A549 (cell line): ENCODE data around the gene ANKHD1. TPM values are rescaled to one million over a fixed set of nuclear protein-coding genes. Genes with fewer than 3 reads are reported as not detected.

Experiments used
- ATAC-seq, 2 experiments: fragments of 200-7000 bp in 1 of 2; fragments of >200 bp in 1 of 2; cut with Nextera tagmentation in 1 of 2; cut with Tn5 transposase in 1 of 2; 3 replicates each; pipeline versions ENCODE4 v1.8.0 to v1.9.1; 2018 to 2020; ENCODE audit warnings: mild to moderate bottlenecking in 1 of 2, moderate library complexity in 1 of 2
- CTCF ChIA-PET: fragments of 300-600 bp; sonication (Branson Sonifier 250); formaldehyde crosslinking; extraction: SDS; loops from one replicate; lab custom pipeline; 2021; ENCODE audit warnings: antibody characterized with exemption, inconsistent platforms; lab: Yijun Ruan, JAX
- POLR2A ChIA-PET: fragments of 350-600 bp; formaldehyde crosslinking; extraction: SDS; loops from one replicate; lab custom pipeline; 2021; ENCODE audit warnings: antibody characterized with exemption, inconsistent platforms; lab: Yijun Ruan, JAX
- DNase-seq, 2 experiments: peaks; one replicate each; pipeline versions ENCODE4 v3.0.0 to v3.0.0-alpha.2; 2011 to 2016; ENCODE audit warnings: low read depth in 1 of 2, low spot score in 1 of 2
- FAIRE-seq: peaks from 2 replicates; lab custom pipeline; 2011; peaks lifted over from hg19 to GRCh38; lab: Jason Lieb, UNC
- H3K27ac ChIP-seq, 2 experiments: fragments of >200 bp; sonication (Bioruptor Twin); formaldehyde crosslinking; 3 replicates each; pipeline ENCODE4 v1.5.1; 2016 to 2017
- H3K4me1 ChIP-seq: fragments of >200 bp; sonication (Bioruptor Twin); formaldehyde crosslinking; 3 replicates; pipeline ENCODE4 v1.6.1; 2016
- H3K4me2 ChIP-seq: fragments of >200 bp; sonication (Bioruptor Twin); formaldehyde crosslinking; 3 replicates; pipeline ENCODE4 v1.6.1; 2016
- H3K4me3 ChIP-seq: fragments of >200 bp; sonication (Bioruptor Twin); formaldehyde crosslinking; 3 replicates; pipeline ENCODE4 v1.5.1; 2016
- H3K9me3 ChIP-seq: fragments of >200 bp; sonication (Bioruptor Twin); formaldehyde crosslinking; 3 replicates; pipeline ENCODE4 v1.6.1; 2016
- CHD4 ChIP-seq: fragments of 200-600 bp; sonication (generic); IDR thresholded peaks from 2 replicates; pipeline ENCODE4 v1.6.1; 2016; ENCODE audit warnings: antibody characterized with exemption, mild to moderate bottlenecking, borderline replicate concordance
- EHF ChIP-seq: fragments of 250-450 bp; sonication (Bioruptor Pico); IDR thresholded peaks from 2 replicates; pipeline ENCODE4 v1.5.0; 2020; ENCODE audit warnings: mild to moderate bottlenecking
- ESRRA ChIP-seq: fragments of 150-350 bp; IDR thresholded peaks from 2 replicates; pipeline ENCODE4 v1.6.1; 2014; ENCODE audit warnings: mild to moderate bottlenecking, low read length, borderline replicate concordance
- FOSL2 ChIP-seq, 2 experiments: fragments of 450-650 bp in 1 of 2; fragments of >200 bp in 1 of 2; sonication (Bioruptor Twin) in 1 of 2; formaldehyde crosslinking; IDR thresholded peaks; 2 replicates each; pipeline versions ENCODE4 v1.5.0 to v1.6.1; 2016 to 2020; ENCODE audit warnings: mild to moderate bottlenecking in 1 of 2, moderate library complexity in 1 of 2
- FOXS1 ChIP-seq: fragments of 250-450 bp; sonication (Bioruptor Pico); IDR thresholded peaks from 2 replicates; pipeline ENCODE4 v1.5.0; 2020; ENCODE audit warnings: mild to moderate bottlenecking, moderate library complexity
- GATA3 ChIP-seq: IDR thresholded peaks from 2 replicates; pipeline ENCODE4 v1.6.1; 2012; ENCODE audit warnings: borderline replicate concordance
- HDAC2 ChIP-seq: fragments of 200-600 bp; sonication (generic); IDR thresholded peaks from 2 replicates; pipeline ENCODE4 v1.6.1; 2016
- HEYL ChIP-seq: fragments of 250-450 bp; sonication (Bioruptor Pico); IDR thresholded peaks from 2 replicates; pipeline ENCODE4 v1.8.0; 2021; ENCODE audit warnings: mild to moderate bottlenecking, moderate library complexity
- HOXB5 ChIP-seq: fragments of 250-450 bp; sonication (Bioruptor Pico); IDR thresholded peaks from 2 replicates; pipeline ENCODE4 v1.5.0; 2020; ENCODE audit warnings: mild to moderate bottlenecking, moderate library complexity
- JUN ChIP-seq, 2 experiments: fragments of >200 bp; sonication (Bioruptor Twin); formaldehyde crosslinking; IDR thresholded peaks; 2 replicates in 1 of 2; 3 replicates in 1 of 2; pipeline ENCODE4 v1.6.1; 2016 to 2017
- KDM1A ChIP-seq: fragments of 200-600 bp; sonication (generic); IDR thresholded peaks from 2 replicates; pipeline ENCODE4 v1.6.1; 2016; ENCODE audit warnings: low read depth, mild to moderate bottlenecking
- MAX ChIP-seq: IDR thresholded peaks from 2 replicates; pipeline ENCODE4 v1.6.1; 2012
- MAZ ChIP-seq: fragments of 150-350 bp; IDR thresholded peaks from 2 replicates; pipeline ENCODE4 v1.6.1; 2014; ENCODE audit warnings: antibody characterized with exemption, low read depth, low read length, borderline replicate concordance
- MYC ChIP-seq: IDR thresholded peaks from 2 replicates; pipeline ENCODE4 v1.6.1; 2012; ENCODE audit warnings: mild to moderate bottlenecking, inconsistent platforms, low read length, improper control_type of control experiment, borderline replicate concordance
- NPAS2 ChIP-seq: fragments of 250-450 bp; sonication (Bioruptor Pico); IDR thresholded peaks from 2 replicates; pipeline ENCODE4 v1.8.0; 2022; ENCODE audit warnings: mild to moderate bottlenecking, moderate library complexity, borderline replicate concordance
- PHF8 ChIP-seq: fragments of 200-600 bp; sonication (generic); IDR thresholded peaks from 2 replicates; pipeline ENCODE4 v1.6.1; 2016; ENCODE audit warnings: low read depth, mild to moderate bottlenecking, antibody characterized with exemption, moderate library complexity, borderline replicate concordance
- POLR2AphosphoS2 ChIP-seq: conservative IDR thresholded peaks from 2 replicates; pipeline ENCODE4 v1.6.1; 2012; ENCODE audit warnings: low read length, improper control_type of control experiment, inconsistent platforms
- RAD21 ChIP-seq, 2 experiments: fragments of >200 bp in 1 of 2; sonication (Bioruptor Twin) in 1 of 2; formaldehyde crosslinking in 1 of 2; IDR thresholded peaks in 1 of 2; conservative IDR thresholded peaks in 1 of 2; 2 replicates in 1 of 2; 3 replicates in 1 of 2; pipeline ENCODE4 v1.6.1; 2012 to 2018; ENCODE audit warnings: inconsistent platforms in 1 of 2
- RCOR1 ChIP-seq: fragments of 150-350 bp; IDR thresholded peaks from 2 replicates; pipeline ENCODE4 v1.6.1; 2014; ENCODE audit warnings: antibody characterized with exemption, low read length, low read depth
- REST ChIP-seq: fragments of 200-600 bp; sonication (generic); IDR thresholded peaks from 2 replicates; pipeline ENCODE4 v1.6.1; 2016; ENCODE audit warnings: antibody characterized with exemption, mild to moderate bottlenecking, moderate library complexity
- RNF2 ChIP-seq: fragments of 200-600 bp; sonication (generic); IDR thresholded peaks from 2 replicates; pipeline ENCODE4 v1.6.1; 2016; ENCODE audit warnings: low read depth, mild to moderate bottlenecking, antibody characterized with exemption, moderate library complexity, borderline replicate concordance
- SMC3 ChIP-seq: fragments of >200 bp; sonication (Bioruptor Twin); formaldehyde crosslinking; IDR thresholded peaks from 3 replicates; pipeline ENCODE4 v1.6.1; 2018; ENCODE audit warnings: inconsistent platforms
- SREBF2 ChIP-seq: fragments of 450-650 bp; IDR thresholded peaks from 2 replicates; pipeline ENCODE4 v1.6.1; 2014; ENCODE audit warnings: mild to moderate bottlenecking, moderate library complexity
- ZFP36 ChIP-seq: fragments of 450-650 bp; IDR thresholded peaks from 2 replicates; pipeline ENCODE4 v1.6.1; 2014; ENCODE audit warnings: borderline replicate concordance; ENCODE audit not compliant: partially characterized antibody
- WGBS: methylation state at CpG from one replicate; pipeline ENCODE4 v1.1.6; 2017; ENCODE audit errors: missing lambda C conversion rate; 5-methylcytosine and 5-hydroxymethylcytosine counted together
- polyA plus RNA-seq, 4 experiments: library from polyadenylated mRNA; depleted of rRNA in 3 of 4; stranded (reverse); fragments of >200 nt; fragmentation: RNase III in 1 of 4; extraction: RNeasy Plus Mini Kit Qiagen cat#74134 plus additional on column Dnase treatment in 1 of 4; gene quantifications; 2 replicates in 3 of 4; 3 replicates in 1 of 4; pipeline ENCODE4 v1.2.3, GENCODE V29; 2011 to 2017
- TF ChIP-seq, protein P1 (sequence below): IDR thresholded peaks from 2 replicates; pipeline ENCODE4 v1.6.1; 2012; ENCODE audit warnings: low read depth, borderline replicate concordance
- TF ChIP-seq, protein P2 (sequence below): fragments of >200 bp; sonication (Bioruptor Twin); formaldehyde crosslinking; IDR thresholded peaks from 2 replicates; pipeline ENCODE4 v1.6.1; 2016
- TF ChIP-seq, protein P3 (sequence below): fragments of 150-350 bp; IDR thresholded peaks from 2 replicates; pipeline ENCODE4 v1.6.1; 2014; ENCODE audit warnings: low read depth, mild to moderate bottlenecking, low read length

The ANKHD1 gene
- polyA plus RNA-seq, 2 of the 4 experiments (the other 2 are of a cell fraction) = 46.9 to 94.1 TPM

DNA sequence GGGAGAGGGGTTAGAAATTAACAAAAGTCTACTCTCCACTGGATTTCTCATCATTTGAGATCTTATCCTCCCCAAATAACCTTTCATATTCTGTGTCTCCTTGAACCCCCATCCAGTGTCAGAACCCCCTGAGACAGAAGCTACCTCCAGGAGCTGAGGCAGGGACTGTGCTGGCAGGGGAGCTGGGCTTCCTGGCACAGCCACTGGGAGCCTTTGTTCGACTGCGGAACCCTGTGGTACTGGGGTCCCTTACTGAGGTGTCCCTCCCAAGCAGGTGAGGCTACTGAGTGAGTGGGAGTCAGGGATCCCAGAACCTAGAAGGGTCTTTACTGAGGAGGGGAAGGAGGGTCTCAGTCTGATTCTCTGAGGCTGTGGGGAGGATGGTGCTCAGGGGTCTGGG is 39.7 kb upstream of the ANKHD1 start:
- 70% methylated on average over 2 of the region's 2 CpGs for WGBS
- FAIRE-seq (no peak), ATAC-seq (no peak), DNase-seq (no peak)
- ChIA-PET POLR2A (no interaction called here), CTCF (interaction anchor here (0.6 to 36.9 kb wide), 8 partner anchors 11 to 358 kb away, joined by 3 to 1613 read pairs (median 6); partner anchors contain the start of gene HBEGF)
- Histone ChIP-seq H3K4me1 (peaks cover 5% of the 10 kb centered on the region; the same call in 1 of the 3 replicates), H3K27ac (no peak overlapping the region), H3K4me2 (no peak overlapping the region), H3K9me3 (no peaks in the 10 kb centered on the region), H3K4me3 (no peak overlapping the region)
- TF ChIP-seq SMC3 (no peak), FOSL2 (IDR thresholded peaks at IDR 0.05) (no peak), FOSL2 (CRISPR knock-in tag; IDR thresholded peaks at IDR 0.05) (no peak), ESRRA (no peak), RNF2 (no peak), ZFP36 (no peak), SREBF2 (no peak), JUN (IDR thresholded peaks at IDR 0.05) (no peak), HDAC2 (no peak), MAZ (no peak)

DNA sequence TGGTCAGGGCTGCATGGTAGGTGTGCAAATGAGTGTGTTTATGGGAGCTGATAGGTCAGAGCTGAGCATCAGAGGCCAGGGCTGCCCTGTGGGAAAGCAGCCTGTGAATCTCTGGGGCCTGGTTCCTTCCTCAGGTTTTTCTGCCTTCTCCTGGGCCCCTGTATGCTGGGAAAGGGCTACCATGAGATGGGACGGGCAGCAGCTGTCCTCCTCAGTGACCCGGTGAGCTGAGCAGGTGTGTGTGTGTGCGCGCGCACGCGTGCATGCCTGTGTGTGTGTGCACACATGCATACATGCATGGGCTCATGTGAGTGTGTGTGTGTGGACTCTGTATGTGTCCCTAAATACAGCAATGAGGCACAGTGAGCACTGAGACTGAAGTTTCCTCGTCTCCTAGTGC is 39.3 kb upstream of the ANKHD1 start:
- no peak for FAIRE-seq
- WGBS = 71% methylated on average over 8 of the region's 8 CpGs

GRCh38 chr5:140362875-140363630 is 38.6 kb upstream of the ANKHD1 start:
- H3K4me1 ChIP-seq = no peaks in the 10 kb centered on the region
- WGBS = 12% methylated on average over 27 of the region's 29 CpGs
- DNase-seq (peak; percentile 80 to 88), FAIRE-seq (peak; percentile 77), ATAC-seq (peak; percentile 77 to 91)
- H3K27ac ChIP-seq = peak overlapping the region; percentile 21 to 80; a peak in 3 of 6 replicates
- H3K4me2 ChIP-seq = peak overlapping the region; percentile 84
- peak overlapping the region; percentile 37 for H3K4me3 ChIP-seq
- CTCF ChIA-PET = interaction anchor here (0.6 to 36.9 kb wide), 28 partner anchors 10 to 357 kb away, joined by 3 to 1613 read pairs (median 4); partner anchors contain the start of genes HBEGF and TMCO6
- no peaks in the 10 kb centered on the region for H3K9me3 ChIP-seq
- POLR2A ChIA-PET = interaction anchor here (0.5 to 0.8 kb wide), 3 partner anchors 16 to 348 kb away, joined by 3 to 6 read pairs (median 3); partner anchors contain the start of gene HBEGF
- peak; percentile 64 for TF ChIP-seq MAX
- peak; percentile 67 to 69 for TF ChIP-seq RAD21 (conservative IDR thresholded peaks at IDR 0.05 in 1 of 2, IDR thresholded peaks at IDR 0.05 in 1 of 2)
- TF ChIP-seq, protein P1, sequence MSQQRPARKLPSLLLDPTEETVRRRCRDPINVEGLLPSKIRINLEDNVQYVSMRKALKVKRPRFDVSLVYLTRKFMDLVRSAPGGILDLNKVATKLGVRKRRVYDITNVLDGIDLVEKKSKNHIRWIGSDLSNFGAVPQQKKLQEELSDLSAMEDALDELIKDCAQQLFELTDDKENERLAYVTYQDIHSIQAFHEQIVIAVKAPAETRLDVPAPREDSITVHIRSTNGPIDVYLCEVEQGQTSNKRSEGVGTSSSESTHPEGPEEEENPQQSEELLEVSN = no peak
- no peak for TF ChIP-seq RCOR1
- no peak for TF ChIP-seq HEYL (CRISPR knock-in tag)
- no peak for TF ChIP-seq REST
- no peak for TF ChIP-seq CHD4
- no peak for TF ChIP-seq NPAS2
- no peak for TF ChIP-seq PHF8
- no peak for TF ChIP-seq SREBF2
- TF ChIP-seq SMC3 = peak; percentile 63
- no peak for TF ChIP-seq POLR2AphosphoS2

More for the DNA sequence above, 39.3 kb upstream of the ANKHD1 start:
- Histone ChIP-seq H3K27ac (no peak overlapping the region), H3K4me2 (no peak overlapping the region), H3K4me1 (peaks cover 2% of the 10 kb centered on the region; the same call in 1 of the 3 replicates), H3K4me3 (no peak overlapping the region), H3K9me3 (no peaks in the 10 kb centered on the region)
- POLR2A ChIA-PET = no interaction called here
- ATAC-seq (no peak), DNase-seq (no peak)
- TF ChIP-seq, protein P2, sequence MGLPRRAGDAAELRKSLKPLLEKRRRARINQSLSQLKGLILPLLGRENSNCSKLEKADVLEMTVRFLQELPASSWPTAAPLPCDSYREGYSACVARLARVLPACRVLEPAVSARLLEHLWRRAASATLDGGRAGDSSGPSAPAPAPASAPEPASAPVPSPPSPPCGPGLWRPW = no peak
- TF ChIP-seq NPAS2 (no peak), RCOR1 (no peak), EHF (CRISPR knock-in tag) (no peak), KDM1A (no peak), HOXB5 (CRISPR knock-in tag) (no peak), ESRRA (no peak), FOSL2 (IDR thresholded peaks at IDR 0.05) (no peak), FOSL2 (CRISPR knock-in tag; IDR thresholded peaks at IDR 0.05) (no peak), FOXS1 (CRISPR knock-in tag) (no peak), GATA3 (no peak), MYC (no peak)
- TF ChIP-seq, protein P3, sequence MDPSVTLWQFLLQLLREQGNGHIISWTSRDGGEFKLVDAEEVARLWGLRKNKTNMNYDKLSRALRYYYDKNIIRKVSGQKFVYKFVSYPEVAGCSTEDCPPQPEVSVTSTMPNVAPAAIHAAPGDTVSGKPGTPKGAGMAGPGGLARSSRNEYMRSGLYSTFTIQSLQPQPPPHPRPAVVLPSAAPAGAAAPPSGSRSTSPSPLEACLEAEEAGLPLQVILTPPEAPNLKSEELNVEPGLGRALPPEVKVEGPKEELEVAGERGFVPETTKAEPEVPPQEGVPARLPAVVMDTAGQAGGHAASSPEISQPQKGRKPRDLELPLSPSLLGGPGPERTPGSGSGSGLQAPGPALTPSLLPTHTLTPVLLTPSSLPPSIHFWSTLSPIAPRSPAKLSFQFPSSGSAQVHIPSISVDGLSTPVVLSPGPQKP = no peak
- CTCF ChIA-PET = interaction anchor here (1.0 to 36.9 kb wide), 6 partner anchors 11 to 357 kb away, joined by 3 to 1613 read pairs (median 40); partner anchors contain the start of gene HBEGF
